GM23338 (cell line): ENCODE measurements around the gene FGF23. TPM values are rescaled to one million over a fixed set of nuclear protein-coding genes. Genes with fewer than 3 reads are reported as not detected.

Experiments
- ATAC-seq: fragments of 200-7000 bp; cut with Tn5 transposase; 3 replicates; pipeline ENCODE4 v1.9.1; 2020
- DNase-seq: peaks from one replicate; pipeline ENCODE4 v3.0.0-alpha.2; 2015; ENCODE audit warnings: low spot score
- H2AFZ ChIP-seq: fragments of 200-600 bp; sonication (generic); 2 replicates; pipeline ENCODE4 v1.8.0; 2016; ENCODE audit warnings: antibody characterized with exemption, mild to moderate bottlenecking, moderate library complexity
- H3F3A ChIP-seq: fragments of 200-600 bp; sonication (generic); replicated peaks from 2 replicates; pipeline ENCODE4 v1.8.0; 2017; ENCODE audit warnings: antibody characterized with exemption, mixed run types, low read depth
- H3K27ac ChIP-seq: fragments of 200-600 bp; sonication (generic); 2 replicates; pipeline ENCODE4 v1.6.1; 2016; ENCODE audit warnings: low read depth
- H3K27me3 ChIP-seq: fragments of 200-600 bp; sonication (generic); 2 replicates; pipeline ENCODE4 v1.8.0; 2016; ENCODE audit warnings: mild to moderate bottlenecking, mixed run types, moderate library complexity; ENCODE audit not compliant: insufficient read depth
- H3K36me3 ChIP-seq: fragments of 200-600 bp; sonication (generic); 2 replicates; pipeline ENCODE4 v1.8.0; 2016; ENCODE audit warnings: mild to moderate bottlenecking; ENCODE audit not compliant: insufficient read depth
- H3K4me1 ChIP-seq: fragments of 200-600 bp; sonication (generic); 2 replicates; pipeline ENCODE4 v1.8.0; 2016; ENCODE audit warnings: mild to moderate bottlenecking, moderate library complexity; ENCODE audit not compliant: insufficient read depth
- H3K4me2 ChIP-seq: fragments of 200-600 bp; sonication (generic); 2 replicates; pipeline ENCODE4 v1.7.1; 2017; ENCODE audit warnings: mixed run types
- H3K4me3 ChIP-seq: fragments of 200-600 bp; sonication (generic); 2 replicates; pipeline ENCODE4 v1.6.1; 2016; ENCODE audit warnings: mixed run types
- H3K79me2 ChIP-seq: fragments of 200-600 bp; sonication (generic); replicated peaks from 2 replicates; pipeline ENCODE4 v1.8.0; 2017; ENCODE audit warnings: mild to moderate bottlenecking; ENCODE audit not compliant: insufficient read depth
- H3K9me2 ChIP-seq: fragments of 200-600 bp; sonication (generic); 2 replicates; pipeline ENCODE4 v1.8.0; 2017; ENCODE audit not compliant: insufficient read depth
- H4K20me1 ChIP-seq: fragments of 200-600 bp; sonication (generic); replicated peaks from 2 replicates; pipeline ENCODE4 v1.8.0; 2017; ENCODE audit warnings: mild to moderate bottlenecking; ENCODE audit not compliant: insufficient read depth
- H3K27ac Mint-ChIP-seq: 2 replicates; pipeline ENCODE4 v1.8.0; 2020; ENCODE audit warnings: inconsistent platforms, mild to moderate bottlenecking, moderate library complexity, mixed read lengths
- H3K27me3 Mint-ChIP-seq: 3 replicates; pipeline ENCODE4 v1.8.0; 2022; ENCODE audit warnings: low read depth, mild to moderate bottlenecking, moderate library complexity, mixed read lengths, inconsistent platforms; ENCODE audit not compliant: insufficient read depth, poor library complexity
- H3K36me3 Mint-ChIP-seq: 3 replicates; pipeline ENCODE4 v1.8.0; 2021; ENCODE audit warnings: low read depth, mild to moderate bottlenecking, inconsistent platforms, moderate library complexity, mixed read lengths
- H3K4me1 Mint-ChIP-seq: 3 replicates; pipeline ENCODE4 v1.8.0; 2020; ENCODE audit warnings: mild to moderate bottlenecking, inconsistent platforms, mixed read lengths
- H3K4me3 Mint-ChIP-seq: 3 replicates; pipeline ENCODE4 v1.8.0; 2021; ENCODE audit warnings: moderate library complexity, mild to moderate bottlenecking, inconsistent platforms, mixed read lengths
- H3K9me3 Mint-ChIP-seq: 3 replicates; pipeline ENCODE4 v1.8.0; 2020; ENCODE audit warnings: moderate library complexity, mild to moderate bottlenecking, inconsistent platforms, mixed read lengths
- ZNF114 ChIP-seq: fragments of 250-450 bp; sonication (Bioruptor Pico); IDR thresholded peaks from 2 replicates; pipeline ENCODE4 v1.5.0; 2020; ENCODE audit warnings: mild to moderate bottlenecking, moderate library complexity
- ZNF462 ChIP-seq: fragments of 250-450 bp; sonication (Bioruptor Pico); IDR thresholded peaks from 2 replicates; pipeline ENCODE4 v1.5.0; 2020; ENCODE audit warnings: mild to moderate bottlenecking, moderate library complexity
- polyA plus RNA-seq: library from polyadenylated mRNA; unstranded; fragments of >200 nt; fragmentation: Nextera tagmentation; extraction: Ambion mirVana; gene quantifications from 2 replicates; pipeline ENCODE4 v1.2.1, GENCODE V29; 2016
- total RNA-seq: library from RNA; depleted of rRNA; stranded (reverse); fragments of >200 nt; shearing (Covaris generic); gene quantifications from 2 replicates; pipeline ENCODE4 v1.2.3, GENCODE V29; 2014

The FGF23 gene
- total and polyA plus RNA-seq, 2 experiments from 2014 or later, result 0.44 to 0.56 TPM

- TF ChIP-seq ZNF114 (CRISPR knock-in tag), result no peak
- TF ChIP-seq ZNF462 (CRISPR knock-in tag), result no peak
- no peaks in the 10 kb centered on the region for H3K4me1 ChIP-seq
- no peaks in the 10 kb centered on the region for H3K9me2 ChIP-seq
- H3K36me3 ChIP-seq, result no peaks in the 10 kb centered on the region
- no peaks in the 10 kb centered on the region for H3K36me3 Mint-ChIP-seq
- no peaks in the 10 kb centered on the region for H4K20me1 ChIP-seq
- H3K4me2 ChIP-seq, result no peak overlapping the region
- no peak overlapping the region for H3K27ac ChIP-seq
- no peaks in the 10 kb centered on the region for H3K79me2 ChIP-seq
- H3F3A ChIP-seq, result no peaks in the 10 kb centered on the region
- no peak overlapping the region for H3K4me3 ChIP-seq
- 0 out of 2 replicates have a peak overlapping the region, but pooled peaks have one; percentile 69 for H2AFZ ChIP-seq
- DNase-seq (no peak), ATAC-seq (no peak)
- H3K27me3 ChIP-seq, result no peaks in the 10 kb centered on the region
- no peak overlapping the region for H3K27ac Mint-ChIP-seq
- H3K4me3 Mint-ChIP-seq, result no peak overlapping the region
- no peaks in the 10 kb centered on the region for H3K27me3 Mint-ChIP-seq
- H3K4me1 Mint-ChIP-seq, result peaks cover 9% of the 10 kb centered on the region; the same call in 2 of the 3 replicates
- no peaks in the 10 kb centered on the region for H3K9me3 Mint-ChIP-seq
Observed at GRCh38 chr12:4420138-4420670, 40.7 kb upstream of the FGF23 start.

GRCh38 chr12:4418913-4419312, 39.4 kb upstream of the FGF23 start:
- DNase-seq (no peak), ATAC-seq (no peak)
- Histone ChIP-seq H3K27me3 (no peaks in the 10 kb centered on the region), H4K20me1 (no peaks in the 10 kb centered on the region), H2AFZ (no peak overlapping the region), H3K4me3 (no peak overlapping the region), H3F3A (no peaks in the 10 kb centered on the region), H3K4me2 (no peak overlapping the region), H3K36me3 (no peaks in the 10 kb centered on the region), H3K9me2 (no peaks in the 10 kb centered on the region), H3K27ac (no peak overlapping the region), H3K79me2 (no peaks in the 10 kb centered on the region), H3K4me1 (no peaks in the 10 kb centered on the region)
- Mint-ChIP-seq H3K27ac (no peak overlapping the region), H3K27me3 (no peaks in the 10 kb centered on the region), H3K4me1 (peaks cover 9% of the 10 kb centered on the region; the same call in 2 of the 3 replicates), H3K9me3 (no peaks in the 10 kb centered on the region), H3K4me3 (no peak overlapping the region), H3K36me3 (no peaks in the 10 kb centered on the region)
- TF ChIP-seq ZNF462 (CRISPR knock-in tag), result no peak
